Measurements from ENCODE around the gene ARNT2. TPM values are rescaled to one million over a fixed set of nuclear protein-coding genes. Genes with fewer than 3 reads are reported as not detected.
"Not testable (repeated sequence)": the region's sequence is repeated elsewhere in the genome, so short reads cannot be mapped to it uniquely, and the experiment has no call there.

ARNT2 gene
- total RNA-seq, 4 donors from 2014 or later: 0.26 to 22.9 (median 7.0) TPM

DNA sequence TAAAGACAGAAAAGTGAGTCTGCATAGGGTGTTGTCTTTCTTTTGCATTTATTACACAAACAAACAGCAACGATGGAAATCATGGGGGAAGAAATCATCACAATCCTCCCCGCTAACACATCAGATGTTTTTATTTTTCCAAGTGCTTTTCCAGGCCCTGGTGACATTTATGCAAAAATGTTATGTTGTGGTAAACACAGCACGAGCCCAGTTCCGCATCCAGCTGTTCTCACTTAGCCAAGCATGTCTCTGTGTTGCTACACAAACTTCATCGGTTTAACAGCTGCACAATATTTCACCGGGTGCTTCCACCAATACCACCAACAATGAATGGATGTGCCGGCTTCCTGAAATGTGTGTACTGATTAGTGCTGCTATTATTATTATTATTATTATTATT is 237.2 kb downstream of the ARNT2 start:
- DNase-seq: no peak
- no peak overlapping the region for H3K27ac ChIP-seq
- no peaks in the 10 kb centered on the region for H3K27me3 ChIP-seq
- H3K4me3 ChIP-seq: no peak overlapping the region
- no peaks in the 10 kb centered on the region for H3K36me3 ChIP-seq
- no peaks in the 10 kb centered on the region for H3K9me3 ChIP-seq
- no peaks in the 10 kb centered on the region for H3K4me1 ChIP-seq
- intact Hi-C loops (cut with DNase I; ENCODE audit: low total_unique reads): no loop called here
- TF ChIP-seq, protein P1, sequence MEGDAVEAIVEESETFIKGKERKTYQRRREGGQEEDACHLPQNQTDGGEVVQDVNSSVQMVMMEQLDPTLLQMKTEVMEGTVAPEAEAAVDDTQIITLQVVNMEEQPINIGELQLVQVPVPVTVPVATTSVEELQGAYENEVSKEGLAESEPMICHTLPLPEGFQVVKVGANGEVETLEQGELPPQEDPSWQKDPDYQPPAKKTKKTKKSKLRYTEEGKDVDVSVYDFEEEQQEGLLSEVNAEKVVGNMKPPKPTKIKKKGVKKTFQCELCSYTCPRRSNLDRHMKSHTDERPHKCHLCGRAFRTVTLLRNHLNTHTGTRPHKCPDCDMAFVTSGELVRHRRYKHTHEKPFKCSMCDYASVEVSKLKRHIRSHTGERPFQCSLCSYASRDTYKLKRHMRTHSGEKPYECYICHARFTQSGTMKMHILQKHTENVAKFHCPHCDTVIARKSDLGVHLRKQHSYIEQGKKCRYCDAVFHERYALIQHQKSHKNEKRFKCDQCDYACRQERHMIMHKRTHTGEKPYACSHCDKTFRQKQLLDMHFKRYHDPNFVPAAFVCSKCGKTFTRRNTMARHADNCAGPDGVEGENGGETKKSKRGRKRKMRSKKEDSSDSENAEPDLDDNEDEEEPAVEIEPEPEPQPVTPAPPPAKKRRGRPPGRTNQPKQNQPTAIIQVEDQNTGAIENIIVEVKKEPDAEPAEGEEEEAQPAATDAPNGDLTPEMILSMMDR (IDR thresholded peaks at IDR 0.05): no peak
- no peak for TF ChIP-seq POLR2A (IDR thresholded peaks at IDR 0.05)

DNA sequence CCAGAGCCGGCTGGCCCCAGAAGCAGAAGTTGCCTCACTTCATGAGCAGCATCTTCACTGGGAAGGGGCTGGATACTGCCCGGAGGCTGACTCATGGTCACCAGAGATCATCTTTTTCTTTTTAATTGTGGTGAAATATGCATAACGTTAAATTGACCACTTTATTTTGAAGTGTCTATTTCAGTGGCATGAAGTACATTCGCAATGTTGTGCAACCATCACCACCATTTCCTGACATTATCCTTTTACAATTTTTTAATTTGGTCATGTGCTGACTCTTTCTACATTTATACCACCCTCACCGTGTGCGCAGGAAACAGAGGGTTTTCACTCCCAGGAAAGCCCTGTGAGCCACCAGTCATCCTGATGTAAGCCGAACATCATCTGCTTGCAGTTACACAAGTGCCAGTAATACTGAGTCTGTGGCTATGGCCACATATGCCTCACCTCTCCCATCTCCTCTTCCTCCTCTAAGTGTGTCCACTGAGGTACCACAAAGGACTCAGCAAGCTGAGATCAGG is 239.3 kb downstream of the ARNT2 start:
- Histone ChIP-seq H3K9me3 (no peaks in the 10 kb centered on the region), H3K27me3 (no peaks in the 10 kb centered on the region), H3K4me1 (no peaks in the 10 kb centered on the region), H3K4me3 (no peak overlapping the region), H3K27ac (no peak overlapping the region), H3K36me3 (no peaks in the 10 kb centered on the region)
- DNase-seq: no peak
- TF ChIP-seq, protein P1 (IDR thresholded peaks at IDR 0.05): no peak
- no peak for TF ChIP-seq POLR2A (IDR thresholded peaks at IDR 0.05)
- intact Hi-C loops (cut with DNase I; ENCODE audit: low total_unique reads): no loop called here

DNA sequence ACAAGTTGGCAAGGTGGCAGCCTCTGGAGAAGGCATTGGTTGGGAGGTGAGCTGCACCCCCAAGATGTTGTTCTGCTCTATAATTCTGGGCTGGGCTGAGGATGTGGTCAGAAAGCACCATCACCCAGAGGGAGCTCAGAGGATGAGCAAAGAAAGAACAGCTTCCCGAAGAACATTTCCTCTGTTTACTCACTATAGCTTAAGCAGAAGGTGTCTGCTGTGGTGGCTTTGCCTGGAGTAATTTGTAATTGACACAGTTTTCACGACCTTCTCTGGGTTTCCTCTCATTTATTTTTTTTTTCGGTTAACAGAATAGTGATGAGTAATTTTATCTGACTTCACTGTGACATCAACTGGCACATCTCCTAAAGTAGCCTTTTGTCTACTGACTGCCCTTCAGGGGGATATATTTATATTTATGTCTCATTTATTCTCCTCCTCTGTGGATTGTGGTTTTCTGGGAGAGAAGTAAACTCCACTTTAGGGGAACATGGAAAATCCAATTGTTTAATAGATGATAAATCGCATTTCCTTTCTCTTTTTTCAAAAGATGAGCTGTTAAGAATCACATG is 241.4 kb downstream of the ARNT2 start:
- no peak for DNase-seq
- Histone ChIP-seq H3K27ac (no peak overlapping the region), H3K4me1 (no peaks in the 10 kb centered on the region), H3K9me3 (no peaks in the 10 kb centered on the region), H3K4me3 (no peak overlapping the region), H3K36me3 (no peaks in the 10 kb centered on the region), H3K27me3 (no peaks in the 10 kb centered on the region)
- TF ChIP-seq, protein P1 (IDR thresholded peaks at IDR 0.05): no peak
- no peak for TF ChIP-seq POLR2A (IDR thresholded peaks at IDR 0.05)
- intact Hi-C loops (cut with DNase I; ENCODE audit: low total_unique reads): no loop called here

DNA sequence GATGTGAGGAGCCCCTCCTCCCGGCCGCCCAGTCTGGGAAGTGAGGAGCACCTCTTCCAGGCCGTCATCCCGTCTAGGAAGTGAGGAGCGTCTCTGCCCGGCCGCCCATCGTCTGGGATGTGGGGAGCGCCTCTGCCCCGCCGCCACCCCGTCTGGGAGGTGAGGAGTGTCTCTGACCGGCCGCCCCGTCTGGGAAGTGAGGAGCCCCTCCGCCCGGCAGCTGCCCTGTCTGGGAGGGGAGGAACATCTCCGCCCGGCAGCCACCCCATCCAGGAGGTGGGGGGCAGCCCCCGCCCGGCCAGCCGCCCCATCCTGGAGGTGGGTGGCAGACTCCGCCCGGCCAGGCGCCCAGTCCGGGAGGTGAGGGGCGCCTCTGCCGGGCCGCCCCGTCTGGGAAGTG is 243.2 kb downstream of the ARNT2 start:
- H3K4me3 ChIP-seq; intact Hi-C loops (cut with DNase I; ENCODE audit: low total_unique reads); H3K27ac ChIP-seq; H3K27me3 ChIP-seq; H3K36me3 ChIP-seq; H3K4me1 ChIP-seq; DNase-seq: not testable (repeated sequence)
- peaks cover 0 to 11% of the 10 kb centered on the region in 2 donors for H3K9me3 ChIP-seq

Small RNA genes within 50 kb of the gene (microRNA-seq; reads per million reads assigned to microRNA genes)
- gene MIR5572 (ENCODE audit: borderline microRNAs expressed, borderline replicate concordance): not detected

Other genes with a start within 250 kb of the ARNT2 start
- gene CTXND1, start 152.2 kb upstream of the ARNT2 start, total RNA-seq: under 1 TPM in 2 of 4 donors, not detected in 2; 0.07 to 0.09 TPM